ENCODE results near the gene CASK.

DNA sequence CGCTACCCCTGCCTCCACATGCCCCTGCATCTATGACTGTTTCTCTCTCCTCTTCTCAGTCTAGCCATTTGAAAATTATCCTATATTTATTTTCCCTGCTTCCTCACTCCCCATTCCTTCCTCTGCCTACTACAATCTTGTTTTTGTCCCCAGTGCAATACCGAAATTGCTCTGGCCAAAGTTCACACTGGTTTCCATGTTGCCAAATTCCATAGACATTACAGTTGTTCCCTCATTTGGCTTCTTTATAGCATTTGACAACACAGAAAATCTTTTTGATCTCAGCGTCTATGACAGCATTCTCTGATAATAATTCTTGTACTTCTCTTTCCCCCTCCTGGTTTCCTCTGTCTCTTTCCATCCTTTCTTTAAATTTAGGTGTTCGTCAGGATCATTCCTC lies 100.0 kb downstream of the CASK start:
- TF ChIP-seq, protein P1, sequence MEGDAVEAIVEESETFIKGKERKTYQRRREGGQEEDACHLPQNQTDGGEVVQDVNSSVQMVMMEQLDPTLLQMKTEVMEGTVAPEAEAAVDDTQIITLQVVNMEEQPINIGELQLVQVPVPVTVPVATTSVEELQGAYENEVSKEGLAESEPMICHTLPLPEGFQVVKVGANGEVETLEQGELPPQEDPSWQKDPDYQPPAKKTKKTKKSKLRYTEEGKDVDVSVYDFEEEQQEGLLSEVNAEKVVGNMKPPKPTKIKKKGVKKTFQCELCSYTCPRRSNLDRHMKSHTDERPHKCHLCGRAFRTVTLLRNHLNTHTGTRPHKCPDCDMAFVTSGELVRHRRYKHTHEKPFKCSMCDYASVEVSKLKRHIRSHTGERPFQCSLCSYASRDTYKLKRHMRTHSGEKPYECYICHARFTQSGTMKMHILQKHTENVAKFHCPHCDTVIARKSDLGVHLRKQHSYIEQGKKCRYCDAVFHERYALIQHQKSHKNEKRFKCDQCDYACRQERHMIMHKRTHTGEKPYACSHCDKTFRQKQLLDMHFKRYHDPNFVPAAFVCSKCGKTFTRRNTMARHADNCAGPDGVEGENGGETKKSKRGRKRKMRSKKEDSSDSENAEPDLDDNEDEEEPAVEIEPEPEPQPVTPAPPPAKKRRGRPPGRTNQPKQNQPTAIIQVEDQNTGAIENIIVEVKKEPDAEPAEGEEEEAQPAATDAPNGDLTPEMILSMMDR (IDR thresholded peaks at IDR 0.05), result no peak
- TF ChIP-seq POLR2A (IDR thresholded peaks at IDR 0.05) (no peak), POLR2AphosphoS5 (IDR thresholded peaks at IDR 0.05) (no peak)

All from stomach (tissue), 4 donors.